Caco-2 (cell line): Measurements from ENCODE around the gene FHIT. TPM values are rescaled to one million over a fixed set of nuclear protein-coding genes. Genes with fewer than 3 reads are reported as not detected.

ENCODE experiments used
- BruUV-seq: library from RNA; stranded (reverse); fragments of 400-500 nt; replicated peaks from 2 replicates; lab custom pipeline; 2021; lab: Mats Ljungman, UMichigan
- CTCF ChIA-PET: fragments of 300-600 bp; sonication (Branson Sonifier 250); formaldehyde crosslinking; loops from one replicate; lab custom pipeline; 2022; ENCODE audit warnings: antibody characterized with exemption; lab: Charles Lee
- POLR2A ChIA-PET: fragments of 300-600 bp; sonication (Branson Sonifier 250); formaldehyde crosslinking; loops from one replicate; lab custom pipeline; 2022; ENCODE audit warnings: antibody characterized with exemption; lab: Charles Lee
- DNase-seq, 2 experiments: peaks; one replicate each; pipeline versions ENCODE4 v3.0.0 to v3.0.0-alpha.2; 2020 to 2022
- H3K27me3 ChIP-seq: replicated peaks from 2 replicates; pipeline ENCODE4 v1.6.0; 2011; ENCODE audit warnings: low read length; ENCODE audit not compliant: control insufficient read depth, insufficient read depth
- H3K36me3 ChIP-seq: 2 replicates; pipeline ENCODE4 v1.5.1; 2011; ENCODE audit warnings: low read length; ENCODE audit not compliant: control insufficient read depth, insufficient read depth
- H3K4me1 ChIP-seq: fragments of 250-450 bp; sonication (Bioruptor Pico); 2 replicates; pipeline ENCODE4 v1.5.1; 2020; ENCODE audit warnings: mild to moderate bottlenecking
- H3K4me3 ChIP-seq: 2 replicates; pipeline ENCODE4 v1.5.1; 2011; ENCODE audit warnings: low read depth, mild to moderate bottlenecking, control low read depth, low read length
- H3K9me3 ChIP-seq: fragments of 250-450 bp; sonication (Bioruptor Pico); 2 replicates; pipeline ENCODE4 v1.5.1; 2020; ENCODE audit warnings: mild to moderate bottlenecking, moderate library complexity
- H3K27ac Mint-ChIP-seq: one replicate; pipeline ENCODE4 v1.8.0; 2022; ENCODE audit warnings: mixed read lengths; ENCODE audit not compliant: unreplicated experiment
- H3K27me3 Mint-ChIP-seq: one replicate; pipeline ENCODE4 v1.8.0; 2022; ENCODE audit warnings: mixed read lengths; ENCODE audit not compliant: insufficient read depth, unreplicated experiment
- H3K36me3 Mint-ChIP-seq: one replicate; pipeline ENCODE4 v1.8.0; 2022; ENCODE audit warnings: mild to moderate bottlenecking, mixed read lengths; ENCODE audit not compliant: insufficient read depth, unreplicated experiment
- H3K4me1 Mint-ChIP-seq: one replicate; pipeline ENCODE4 v1.8.0; 2022; ENCODE audit warnings: low read depth, mixed read lengths; ENCODE audit not compliant: unreplicated experiment
- H3K4me3 Mint-ChIP-seq: one replicate; pipeline ENCODE4 v1.8.0; 2022; ENCODE audit warnings: mild to moderate bottlenecking, moderate library complexity, mixed read lengths; ENCODE audit not compliant: unreplicated experiment
- H3K9me3 Mint-ChIP-seq: one replicate; pipeline ENCODE4 v1.8.0; 2022; ENCODE audit warnings: mixed read lengths; ENCODE audit not compliant: unreplicated experiment
- intact Hi-C: fragments of 100-400 bp; cut with micrococcal nuclease; formaldehyde crosslinking; loops from one replicate; pipeline ENCODE4 v1.10.0; 2022; ENCODE audit not compliant: unreplicated experiment
- total RNA-seq: library from RNA; stranded (reverse); gene quantifications from 2 replicates; pipeline ENCODE4 v1.2.3, GENCODE V29; 2022
- TF ChIP-seq, protein P1 (sequence below), 2 experiments: fragments of 200-600 bp in 1 of 2; IDR thresholded peaks; 1 replicate in 1 of 2; 2 replicates in 1 of 2; pipeline versions ENCODE4 v1.5.1 to v1.8.0; 2011 to 2022; ENCODE audit warnings: antibody characterized with exemption in 1 of 2, control low read depth in 1 of 2, inconsistent platforms in 1 of 2, low read depth in 1 of 2, low read length in 1 of 2, mild to moderate bottlenecking in 1 of 2, moderate library complexity in 1 of 2; ENCODE audit not compliant: insufficient read depth in 1 of 2, severe bottlenecking in 1 of 2, unreplicated experiment in 1 of 2

The FHIT gene
- total RNA-seq, 1 experiment from 2014 or later = 8.3 TPM

- ChIA-PET POLR2A (no interaction called here), CTCF (no interaction called here)
- no peak overlapping the region for H3K4me3 ChIP-seq
- no peaks in the 10 kb centered on the region for H3K36me3 ChIP-seq
- no TSS peak for BruUV-seq
- H3K27ac Mint-ChIP-seq = no peak overlapping the region
- TF ChIP-seq, protein P1, sequence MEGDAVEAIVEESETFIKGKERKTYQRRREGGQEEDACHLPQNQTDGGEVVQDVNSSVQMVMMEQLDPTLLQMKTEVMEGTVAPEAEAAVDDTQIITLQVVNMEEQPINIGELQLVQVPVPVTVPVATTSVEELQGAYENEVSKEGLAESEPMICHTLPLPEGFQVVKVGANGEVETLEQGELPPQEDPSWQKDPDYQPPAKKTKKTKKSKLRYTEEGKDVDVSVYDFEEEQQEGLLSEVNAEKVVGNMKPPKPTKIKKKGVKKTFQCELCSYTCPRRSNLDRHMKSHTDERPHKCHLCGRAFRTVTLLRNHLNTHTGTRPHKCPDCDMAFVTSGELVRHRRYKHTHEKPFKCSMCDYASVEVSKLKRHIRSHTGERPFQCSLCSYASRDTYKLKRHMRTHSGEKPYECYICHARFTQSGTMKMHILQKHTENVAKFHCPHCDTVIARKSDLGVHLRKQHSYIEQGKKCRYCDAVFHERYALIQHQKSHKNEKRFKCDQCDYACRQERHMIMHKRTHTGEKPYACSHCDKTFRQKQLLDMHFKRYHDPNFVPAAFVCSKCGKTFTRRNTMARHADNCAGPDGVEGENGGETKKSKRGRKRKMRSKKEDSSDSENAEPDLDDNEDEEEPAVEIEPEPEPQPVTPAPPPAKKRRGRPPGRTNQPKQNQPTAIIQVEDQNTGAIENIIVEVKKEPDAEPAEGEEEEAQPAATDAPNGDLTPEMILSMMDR (IDR thresholded peaks at IDR 0.05; ENCODE audit: insufficient read depth in 1 of 2, low read depth in 1 of 2, low read length in 1 of 2, severe bottlenecking in 1 of 2, unreplicated experiment in 1 of 2) = no peak
- H3K4me3 Mint-ChIP-seq = no peak overlapping the region
- no peaks in the 10 kb centered on the region for H3K4me1 ChIP-seq
- H3K9me3 ChIP-seq = no peaks in the 10 kb centered on the region
- peaks cover 6% of the 10 kb centered on the region for H3K4me1 Mint-ChIP-seq
- no peaks in the 10 kb centered on the region for H3K27me3 ChIP-seq
- intact Hi-C loops = no loop called here
- no peak for DNase-seq
- no peaks in the 10 kb centered on the region for H3K9me3 Mint-ChIP-seq
- H3K27me3 Mint-ChIP-seq = no peaks in the 10 kb centered on the region
- H3K36me3 Mint-ChIP-seq = no peaks in the 10 kb centered on the region
Measured at GRCh38 chr3:60434323-60434722, 816.9 kb downstream of the FHIT start.

DNA sequence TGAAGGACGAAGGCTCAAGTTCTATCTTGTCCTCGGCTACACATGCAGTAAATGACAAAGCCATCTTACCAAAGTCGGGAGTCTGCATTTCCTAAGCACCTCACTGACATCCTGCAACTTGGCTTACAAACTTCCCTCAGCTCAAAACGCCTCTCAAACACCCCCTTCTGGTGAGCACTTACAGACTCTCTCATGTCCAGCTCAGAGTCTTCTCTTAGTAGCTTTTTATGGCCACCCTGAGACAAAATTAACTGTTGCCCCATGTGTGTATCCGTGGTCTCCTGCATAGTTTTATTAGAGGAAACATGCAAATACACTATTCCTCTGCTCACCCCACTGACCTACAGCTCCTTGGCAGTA is 819.7 kb downstream of the FHIT start:
- Mint-ChIP-seq H3K9me3 (no peaks in the 10 kb centered on the region), H3K36me3 (no peaks in the 10 kb centered on the region), H3K27ac (no peak overlapping the region), H3K4me1 (peaks cover 6% of the 10 kb centered on the region), H3K4me3 (no peak overlapping the region), H3K27me3 (no peaks in the 10 kb centered on the region)
- Histone ChIP-seq H3K9me3 (no peaks in the 10 kb centered on the region), H3K4me1 (no peaks in the 10 kb centered on the region), H3K36me3 (no peaks in the 10 kb centered on the region), H3K27me3 (no peaks in the 10 kb centered on the region), H3K4me3 (no peak overlapping the region)
- ChIA-PET CTCF (no interaction called here), POLR2A (no interaction called here)
- no TSS peak for BruUV-seq
- TF ChIP-seq, protein P1 (IDR thresholded peaks at IDR 0.05; ENCODE audit: insufficient read depth in 1 of 2, low read depth in 1 of 2, low read length in 1 of 2, severe bottlenecking in 1 of 2, unreplicated experiment in 1 of 2) = peak in 1 of 2 experiments; percentile 40
- DNase-seq = peak; percentile 36 to 37
- intact Hi-C loops = no loop called here

DNA sequence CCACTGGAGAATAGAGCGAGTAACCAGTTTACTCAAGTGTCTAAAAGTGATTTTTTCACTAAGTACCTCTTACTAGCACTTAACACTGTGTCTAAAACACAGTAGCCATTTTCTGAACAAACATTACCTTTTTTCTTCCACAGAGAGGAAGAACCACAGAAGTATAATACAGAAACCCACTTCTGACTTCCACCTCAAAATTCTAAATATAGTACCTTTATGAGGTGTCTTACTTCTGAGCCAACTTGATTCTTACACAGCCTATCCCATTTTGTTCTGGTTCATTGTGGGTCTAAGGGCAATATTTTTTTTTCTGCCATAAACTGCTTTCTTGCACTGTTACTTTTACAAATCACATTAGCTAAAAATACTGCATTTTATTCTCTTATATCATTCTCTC is 821.0 kb downstream of the FHIT start:
- no peak for DNase-seq
- intact Hi-C loops = no loop called here
- no peak overlapping the region for H3K4me3 Mint-ChIP-seq
- H3K36me3 ChIP-seq = no peaks in the 10 kb centered on the region
- H3K9me3 ChIP-seq = no peaks in the 10 kb centered on the region
- no peaks in the 10 kb centered on the region for H3K9me3 Mint-ChIP-seq
- no peaks in the 10 kb centered on the region for H3K4me1 Mint-ChIP-seq
- BruUV-seq = no TSS peak
- no peak overlapping the region for H3K4me3 ChIP-seq
- no peaks in the 10 kb centered on the region for H3K27me3 Mint-ChIP-seq
- H3K27me3 ChIP-seq = no peaks in the 10 kb centered on the region
- POLR2A ChIA-PET = no interaction called here
- CTCF ChIA-PET = no interaction called here
- H3K4me1 ChIP-seq = no peaks in the 10 kb centered on the region
- TF ChIP-seq, protein P1 (IDR thresholded peaks at IDR 0.05; ENCODE audit: insufficient read depth in 1 of 2, low read depth in 1 of 2, low read length in 1 of 2, severe bottlenecking in 1 of 2, unreplicated experiment in 1 of 2) = no peak
- H3K36me3 Mint-ChIP-seq = no peaks in the 10 kb centered on the region
- H3K27ac Mint-ChIP-seq = no peak overlapping the region
